Pulmonary artery endothelial cell (primary cell): Measurements from ENCODE around the gene TTC28. TPM values are rescaled to one million over a fixed set of nuclear protein-coding genes. Genes with fewer than 3 reads are reported as not detected.

Experiments used
- DNase-seq: peaks from one replicate; pipeline ENCODE4 v3.0.0-alpha.2; 2011; ENCODE audit warnings: low read depth, low spot score
- total RNA-seq: library from RNA; depleted of rRNA; stranded (reverse); fragments of >200 nt; gene quantifications from 2 replicates; pipeline ENCODE4 v1.2.3, GENCODE V29; 2014

The TTC28 gene
- total RNA-seq, 1 donor from 2014 or later: 15.6 TPM

GRCh38 chr22:28058036-28058435, 621.6 kb downstream of the TTC28 start:
- no peak for DNase-seq

- no peak for DNase-seq
These were observed 624.8 kb downstream of the TTC28 start for GRCh38 chr22:28054819-28055208.

- DNase-seq: no peak
These were observed 625.5 kb downstream of the TTC28 start for GRCh38 chr22:28053896-28054818.

- no peak for DNase-seq
These were observed 626.8 kb downstream of the TTC28 start for GRCh38 chr22:28052825-28053269.

GRCh38 chr22:28051787-28052356, 627.8 kb downstream of the TTC28 start:
- peak; percentile 22 for DNase-seq

- peak; percentile 15 for DNase-seq
These were observed 628.4 kb downstream of the TTC28 start for GRCh38 chr22:28051091-28051786.

GRCh38 chr22:28048529-28048928, 631.1 kb downstream of the TTC28 start:
- no peak for DNase-seq

GRCh38 chr22:28047740-28048139, 631.9 kb downstream of the TTC28 start:
- DNase-seq: no peak

- DNase-seq: no peak
These were observed 633.5 kb downstream of the TTC28 start for GRCh38 chr22:28046100-28046499.

- no peak for DNase-seq
These were observed 635.0 kb downstream of the TTC28 start for GRCh38 chr22:28044546-28045173.

- DNase-seq: no peak
These were observed 636.4 kb downstream of the TTC28 start for GRCh38 chr22:28043266-28043665.

- peak; percentile 67 for DNase-seq
These were observed 644.8 kb downstream of the TTC28 start for GRCh38 chr22:28034760-28035401.

- no peak for DNase-seq
These were observed 645.4 kb downstream of the TTC28 start for GRCh38 chr22:28034145-28034759.

- no peak for DNase-seq
These were observed 646.8 kb downstream of the TTC28 start for GRCh38 chr22:28032861-28033260.

- DNase-seq: no peak
These were observed 648.2 kb downstream of the TTC28 start for GRCh38 chr22:28031383-28031922.

- no peak for DNase-seq
These were observed 649.2 kb downstream of the TTC28 start for GRCh38 chr22:28030473-28030872.

- DNase-seq: no peak
These were observed 649.7 kb downstream of the TTC28 start for GRCh38 chr22:28029956-28030355.

- DNase-seq: peak; percentile 98
These were observed 650.3 kb downstream of the TTC28 start for GRCh38 chr22:28029201-28029948.
